GM21723 (cell line): ENCODE results near the gene ZNF134.
A peak's percentile ranks its signal among the peaks of the same experiment; 100 is the strongest.

Experiments used
- ATAC-seq: cut with Tn5 transposase; IDR thresholded peaks from one replicate; pipeline ENCODE4 v1.9.1; 2021; ENCODE audit warnings: mild to moderate bottlenecking, moderate library complexity; ENCODE audit not compliant: unreplicated experiment

ZNF134 gene

DNA sequence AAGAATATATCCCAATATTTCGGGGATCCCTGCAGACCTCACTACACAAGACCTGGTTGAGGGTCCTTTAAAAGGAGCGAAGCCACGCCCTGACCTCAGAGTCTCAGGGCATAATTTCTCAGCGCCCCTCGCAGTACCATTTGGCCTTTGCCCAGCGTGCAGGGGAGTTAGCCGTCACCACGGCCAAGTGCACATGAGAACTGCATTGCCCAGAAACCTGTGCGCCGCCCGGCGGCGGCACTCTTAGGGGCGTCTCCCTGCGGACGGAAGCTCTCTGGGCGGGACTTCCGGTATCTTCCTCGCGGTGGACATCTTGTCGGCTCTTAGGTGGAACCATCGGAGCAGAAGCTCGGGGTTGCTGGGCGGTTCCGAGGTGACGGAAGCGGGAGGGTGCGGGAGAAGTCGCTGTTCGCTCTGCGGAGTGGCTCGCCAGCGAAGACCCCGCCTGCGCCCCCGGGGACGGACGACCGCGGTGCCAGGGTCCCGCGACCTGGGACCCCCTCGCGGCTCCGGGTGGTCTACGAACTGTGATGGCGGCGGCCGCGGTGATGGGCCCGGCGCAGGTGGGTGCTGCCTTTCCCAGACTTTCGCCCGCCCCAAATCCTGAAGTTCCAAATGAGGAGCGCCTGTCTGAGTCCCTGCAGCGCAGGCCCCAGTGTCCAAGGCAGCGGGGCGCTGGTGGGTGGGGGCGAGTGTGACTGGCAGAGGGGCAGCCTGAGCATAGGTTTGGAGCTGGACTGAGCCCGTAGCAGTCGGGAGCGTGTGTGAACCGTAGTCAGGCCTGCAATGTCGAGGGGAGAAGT is at the start of gene ZNF134:
Gene ZNF134 (plus strand): TSS at position 302 of the 803 bp plus-strand sequence. CDS start 5,227 bp downstream, outside the sequence.
- peak; percentile 96 for ATAC-seq

GRCh38 chr19:57566396-57567265 is 47.4 kb upstream of the ZNF134 start:
- ATAC-seq: no peak

GRCh38 chr19:57570707-57571106 is 43.3 kb upstream of the ZNF134 start:
- ATAC-seq: no peak

- no peak for ATAC-seq
Measured at GRCh38 chr19:57572415-57572947, 41.6 kb upstream of the ZNF134 start.

DNA sequence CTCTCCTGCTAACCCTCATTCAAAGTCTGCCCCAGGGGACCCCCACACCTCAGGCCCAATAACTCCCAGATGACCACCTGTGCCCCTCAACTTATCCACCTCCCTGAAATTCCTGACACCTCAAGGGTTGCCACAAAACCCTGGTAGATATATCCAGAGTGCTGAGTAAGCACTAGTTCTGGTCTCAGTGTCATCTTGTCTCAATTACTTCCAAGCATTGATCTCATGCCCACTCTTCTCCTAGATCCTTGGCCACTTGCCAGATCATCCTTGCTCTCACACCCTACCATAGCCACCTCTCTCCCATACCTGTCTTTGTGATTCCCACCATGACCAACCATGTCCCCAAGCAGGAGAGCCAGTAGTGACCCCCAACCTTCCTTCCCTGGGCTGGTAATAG is 37.4 kb upstream of the ZNF134 start:
- ATAC-seq: no peak

DNA sequence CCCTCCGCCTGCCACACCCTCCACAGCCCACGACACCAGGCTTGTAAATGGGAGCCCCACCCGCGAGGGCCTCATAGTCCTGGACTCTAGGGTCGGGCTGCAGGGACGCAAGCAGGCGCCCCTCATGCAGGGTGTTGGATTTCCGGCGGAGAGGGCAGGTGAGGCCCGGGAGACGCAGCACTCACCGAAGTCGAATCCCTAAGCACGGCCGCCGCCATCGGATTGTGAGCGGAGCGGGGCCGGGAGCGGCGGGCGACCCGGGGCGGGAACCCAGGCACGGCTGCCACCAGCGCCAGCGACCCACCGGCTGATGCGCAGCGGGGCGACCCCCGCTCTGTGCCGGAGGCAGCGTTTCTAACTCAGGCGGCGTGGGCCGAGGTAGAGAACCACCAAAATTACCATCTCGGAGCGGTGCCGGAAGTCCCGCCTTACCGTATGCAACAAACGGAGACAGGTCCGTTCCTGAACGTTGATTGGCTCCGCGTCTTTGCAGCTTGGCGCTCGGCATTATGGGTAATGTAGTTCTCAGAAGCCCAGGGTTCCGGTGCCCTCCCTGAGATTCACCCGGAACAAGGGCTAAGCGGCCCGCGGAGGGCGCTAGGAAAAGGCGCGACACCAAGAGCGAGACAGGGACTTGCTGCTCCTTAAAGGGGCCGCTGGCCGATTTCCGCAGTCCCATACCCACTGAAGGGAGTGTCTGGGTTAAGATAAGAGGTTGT is 35.4 kb upstream of the ZNF134 start, which contains the start of gene ZNF416:
Gene ZNF416 (minus strand): TSS at position 425 of the 719 bp plus-strand sequence. CDS start 207 bp downstream, at position 218.
- peak; percentile 83 for ATAC-seq

GRCh38 chr19:57583104-57583520 is 30.9 kb upstream of the ZNF134 start:
- no peak for ATAC-seq

DNA sequence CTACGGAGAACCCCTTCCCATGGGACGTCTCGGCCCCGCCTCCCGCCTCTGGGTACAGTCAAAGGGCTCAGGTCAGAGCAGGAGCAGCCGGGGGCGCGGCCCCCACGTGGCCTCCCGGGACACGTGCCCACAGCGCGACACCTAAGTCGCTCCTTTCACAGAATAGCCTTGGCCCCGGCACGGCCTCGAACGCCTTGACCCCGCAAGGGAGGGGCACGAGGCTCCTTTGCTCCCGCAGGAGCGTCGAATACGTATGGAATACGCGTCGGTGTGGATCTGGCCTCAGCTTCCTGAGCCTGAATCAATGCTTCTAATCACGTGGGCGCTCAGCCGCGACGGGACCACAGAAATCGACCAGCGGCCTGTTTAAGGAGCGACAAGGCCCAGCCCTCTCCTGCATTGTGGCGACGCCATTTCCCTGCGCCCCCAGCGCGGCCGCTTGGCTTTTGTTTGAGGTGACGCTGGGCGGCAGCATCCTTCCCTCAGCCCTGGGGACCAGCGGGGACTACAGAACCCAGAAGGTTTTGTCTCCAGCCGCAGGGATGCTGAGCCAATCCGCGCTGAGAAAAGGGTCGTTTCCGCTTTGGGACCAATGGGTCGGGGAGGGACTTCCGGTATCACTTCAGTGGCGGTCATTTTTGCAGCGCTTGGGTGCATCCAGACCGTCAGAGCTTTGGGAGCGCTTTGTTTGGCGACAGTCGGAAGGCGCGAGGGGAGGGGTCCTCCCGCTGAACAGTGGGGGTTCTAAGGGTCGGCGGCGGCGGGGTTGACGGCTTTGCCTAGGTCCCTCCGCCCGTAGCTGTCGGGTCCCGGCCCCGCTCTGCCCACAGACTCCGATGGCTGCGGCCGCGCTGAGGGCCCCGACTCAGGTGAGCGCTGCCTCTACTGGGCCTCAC is 30.3 kb upstream of the ZNF134 start, which contains the start of gene ZIK1:
Gene ZIK1 (plus strand): TSS at position 625 of the 896 bp plus-strand sequence. CDS start 212 bp downstream, at position 837.
- ATAC-seq: peak; percentile 70

DNA sequence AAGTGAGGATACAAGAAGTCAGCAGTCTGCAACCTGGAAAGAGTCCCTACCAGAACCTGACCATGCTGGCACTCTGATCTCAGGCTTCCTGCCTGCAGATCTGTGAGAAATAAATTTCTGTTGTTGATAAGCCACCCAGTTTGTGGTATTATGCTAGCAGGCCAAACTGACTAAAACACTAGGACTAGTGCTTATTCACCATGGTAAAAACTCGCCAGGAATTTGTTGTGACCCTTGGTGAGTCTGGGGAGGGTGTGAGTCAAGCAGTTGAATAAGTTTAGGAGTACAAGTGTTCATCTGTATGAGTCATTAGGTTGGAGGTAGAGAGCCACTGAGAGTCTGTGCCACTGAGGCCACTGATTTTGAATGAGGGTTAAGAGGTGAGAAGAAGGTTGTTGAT is 26.5 kb upstream of the ZNF134 start:
- ATAC-seq: no peak

- peak; percentile 13 for ATAC-seq
Measured at GRCh38 chr19:57599377-57599760, 14.7 kb upstream of the ZNF134 start.

GRCh38 chr19:57599761-57600383 is 14.2 kb upstream of the ZNF134 start, which contains the start of gene ZNF530:
Gene ZNF530, plus strand, starts transcription at chr19:57599885. Its CDS starts 4,461 bp downstream, at chr19:57604346.
- ATAC-seq: peak; percentile 91

DNA sequence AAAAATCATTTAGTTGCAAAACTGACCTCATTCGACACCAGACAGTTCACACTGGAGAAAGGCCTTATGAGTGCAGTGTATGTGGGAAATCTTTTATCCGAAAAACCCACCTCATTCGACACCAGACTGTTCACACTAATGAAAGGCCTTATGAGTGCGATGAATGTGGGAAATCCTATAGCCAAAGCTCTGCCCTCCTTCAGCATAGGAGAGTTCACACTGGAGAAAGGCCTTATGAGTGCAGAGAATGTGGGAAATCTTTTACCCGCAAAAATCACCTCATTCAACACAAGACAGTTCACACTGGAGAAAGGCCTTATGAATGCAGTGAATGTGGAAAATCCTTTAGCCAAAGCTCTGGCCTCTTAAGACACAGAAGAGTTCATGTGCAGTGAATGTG is 7.1 kb upstream of the ZNF134 start:
- ATAC-seq: no peak

DNA sequence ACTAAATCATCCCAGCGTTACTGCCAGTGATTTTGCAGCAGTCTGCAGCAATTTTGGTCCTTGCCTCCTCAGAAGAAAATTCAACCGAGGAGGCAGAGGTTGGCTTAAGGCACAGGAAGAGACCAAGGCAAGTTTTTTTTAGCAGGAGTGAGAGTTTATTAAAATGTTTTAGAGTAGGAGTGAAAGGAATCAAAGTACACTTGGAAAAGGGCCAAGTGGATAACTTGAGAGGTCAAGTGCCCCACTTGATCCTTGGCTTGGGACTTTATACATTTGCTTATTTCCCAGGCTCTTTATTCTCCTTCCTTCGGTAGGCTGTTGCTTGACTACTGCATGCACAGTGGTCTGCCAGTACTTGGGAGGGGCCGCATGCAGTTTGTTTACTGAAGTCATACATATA is 2.9 kb upstream of the ZNF134 start:
- no peak for ATAC-seq

DNA sequence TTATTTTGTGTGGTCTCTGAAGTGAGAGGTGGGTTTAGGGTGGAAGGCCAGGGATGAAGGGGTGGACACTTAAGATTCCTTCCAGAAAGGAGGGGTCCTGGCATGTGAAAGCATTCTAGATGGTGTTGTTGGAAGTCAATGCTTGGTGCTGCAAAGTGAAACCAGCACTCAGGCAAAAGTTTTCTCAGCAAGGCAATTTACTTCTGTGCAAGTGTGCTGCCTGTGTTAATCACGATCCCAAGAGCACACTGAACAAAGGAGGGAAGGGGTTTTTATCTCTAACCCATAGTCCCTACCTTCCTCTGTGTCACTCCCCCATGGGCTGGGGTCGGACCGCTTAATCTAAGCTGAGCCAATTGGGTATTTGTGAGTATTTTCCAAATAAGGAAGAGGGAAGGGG is 1.3 kb downstream of the ZNF134 start:
- no peak for ATAC-seq

- no peak for ATAC-seq
Measured at GRCh38 chr19:57620673-57621348, 6.8 kb downstream of the ZNF134 start.

DNA sequence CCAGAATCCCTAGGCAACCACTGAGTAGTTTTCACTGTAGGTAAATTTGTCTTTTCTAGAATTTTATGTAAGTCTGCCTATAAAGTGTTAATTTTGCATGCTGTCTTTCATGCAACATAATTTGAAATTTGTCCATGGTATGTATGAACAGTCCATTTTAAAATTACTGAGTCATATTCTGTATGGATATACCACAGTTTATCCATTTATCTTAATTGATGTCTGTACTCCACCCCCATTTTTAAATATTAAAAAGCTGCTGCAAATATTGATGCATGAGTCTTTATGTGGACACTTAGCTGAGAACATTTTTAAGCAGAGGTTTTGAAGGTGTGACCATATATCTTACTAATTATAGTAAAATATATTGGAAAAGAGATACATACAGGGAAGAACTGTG is 9.0 kb downstream of the ZNF134 start:
- no peak for ATAC-seq

DNA sequence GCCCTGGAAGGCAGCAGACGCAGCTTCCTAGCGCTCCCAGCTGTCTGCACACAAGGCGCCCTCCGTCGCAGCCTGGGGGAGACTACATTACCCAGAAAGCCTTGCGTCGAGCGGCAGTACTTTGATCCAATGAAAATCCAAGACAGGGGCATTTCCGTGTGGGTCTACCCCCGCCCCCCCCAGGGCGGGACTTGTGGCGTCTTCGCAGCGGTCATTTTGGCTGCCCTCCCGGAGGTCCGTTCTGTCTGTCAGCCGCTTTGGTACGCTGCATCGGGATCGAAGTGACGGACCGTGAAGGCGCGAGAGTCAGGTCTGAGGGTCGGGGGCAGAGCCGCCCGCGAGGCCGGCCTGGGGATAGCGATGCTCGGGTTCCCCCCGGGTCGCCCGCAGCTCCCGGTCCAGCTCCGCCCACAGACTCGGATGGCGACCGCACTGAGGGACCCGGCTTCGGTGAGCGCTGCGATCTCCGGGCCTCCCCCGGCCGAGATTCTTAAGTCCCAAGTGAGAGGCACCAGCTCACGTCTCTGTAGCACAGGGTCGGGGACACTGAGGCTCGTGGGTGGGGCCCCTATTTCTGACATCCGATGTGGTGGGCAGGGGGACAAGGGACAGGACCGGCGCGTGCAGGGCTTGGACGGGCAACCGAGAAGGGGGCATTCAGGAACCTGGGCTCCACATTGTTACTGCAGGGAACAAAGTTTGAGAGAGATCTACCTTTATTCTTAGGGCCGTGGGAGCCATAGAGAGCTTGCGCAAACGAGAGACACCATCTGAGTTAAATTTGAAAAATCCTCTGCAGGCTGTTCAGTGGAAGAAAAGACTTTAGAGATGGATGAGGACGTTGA is 19.2 kb downstream of the ZNF134 start, which contains the start of gene ZNF211:
Gene ZNF211 (plus strand): TSS at position 182 of the 845 bp plus-strand sequence. CDS start 179 bp downstream, at position 361.
- ATAC-seq: peak; percentile 94

- ATAC-seq: no peak
Measured at GRCh38 chr19:57633832-57634131, 19.7 kb downstream of the ZNF134 start.
